Nephron (organoid): Measurements from ENCODE around the gene CTIF.

Source experiments
- H3K27ac Mint-ChIP-seq, 3 experiments: 2 replicates each; pipeline ENCODE4 v1.8.0; 2020; ENCODE audit warnings: mixed read lengths in 3 of 3, mild to moderate bottlenecking in 2 of 3, moderate library complexity in 1 of 3
- H3K27me3 Mint-ChIP-seq: 2 replicates; pipeline ENCODE4 v1.8.0; 2021; ENCODE audit warnings: low read depth, mild to moderate bottlenecking, moderate library complexity, mixed read lengths
- H3K36me3 Mint-ChIP-seq: 2 replicates; pipeline ENCODE4 v1.8.0; 2020; ENCODE audit warnings: low read depth, mixed read lengths
- H3K4me1 Mint-ChIP-seq: 2 replicates; pipeline ENCODE4 v1.8.0; 2020; ENCODE audit warnings: mixed read lengths
- H3K4me3 Mint-ChIP-seq, 3 experiments: 2 replicates each; pipeline ENCODE4 v1.8.0; 2020; ENCODE audit warnings: mild to moderate bottlenecking in 3 of 3, mixed read lengths in 3 of 3, moderate library complexity in 2 of 3
- H3K9me3 Mint-ChIP-seq: 2 replicates; pipeline ENCODE4 v1.8.0; 2020; ENCODE audit warnings: mixed read lengths
- TF ChIP-seq, protein P1 (sequence below), 3 experiments: fragments of 200-600 bp; sonication (generic); IDR thresholded peaks; one replicate each; pipeline ENCODE4 v1.5.0; 2021; ENCODE audit warnings: antibody characterized with exemption in 3 of 3; ENCODE audit not compliant: unreplicated experiment in 3 of 3

Gene CTIF

GRCh38 chr18:48605408-48605845 lies 66.6 kb downstream of the CTIF start:
- peaks cover 3% of the 10 kb centered on the region for H3K36me3 Mint-ChIP-seq
- no peaks in the 10 kb centered on the region for H3K9me3 Mint-ChIP-seq
- TF ChIP-seq, protein P1, sequence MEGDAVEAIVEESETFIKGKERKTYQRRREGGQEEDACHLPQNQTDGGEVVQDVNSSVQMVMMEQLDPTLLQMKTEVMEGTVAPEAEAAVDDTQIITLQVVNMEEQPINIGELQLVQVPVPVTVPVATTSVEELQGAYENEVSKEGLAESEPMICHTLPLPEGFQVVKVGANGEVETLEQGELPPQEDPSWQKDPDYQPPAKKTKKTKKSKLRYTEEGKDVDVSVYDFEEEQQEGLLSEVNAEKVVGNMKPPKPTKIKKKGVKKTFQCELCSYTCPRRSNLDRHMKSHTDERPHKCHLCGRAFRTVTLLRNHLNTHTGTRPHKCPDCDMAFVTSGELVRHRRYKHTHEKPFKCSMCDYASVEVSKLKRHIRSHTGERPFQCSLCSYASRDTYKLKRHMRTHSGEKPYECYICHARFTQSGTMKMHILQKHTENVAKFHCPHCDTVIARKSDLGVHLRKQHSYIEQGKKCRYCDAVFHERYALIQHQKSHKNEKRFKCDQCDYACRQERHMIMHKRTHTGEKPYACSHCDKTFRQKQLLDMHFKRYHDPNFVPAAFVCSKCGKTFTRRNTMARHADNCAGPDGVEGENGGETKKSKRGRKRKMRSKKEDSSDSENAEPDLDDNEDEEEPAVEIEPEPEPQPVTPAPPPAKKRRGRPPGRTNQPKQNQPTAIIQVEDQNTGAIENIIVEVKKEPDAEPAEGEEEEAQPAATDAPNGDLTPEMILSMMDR (IDR thresholded peaks at IDR 0.05; ENCODE audit: unreplicated experiment in 3 of 3): peak; percentile 9 to 36 (median 11)
- no peaks in the 10 kb centered on the region for H3K27me3 Mint-ChIP-seq
- no peak overlapping the region for H3K27ac Mint-ChIP-seq
- peaks cover 50% of the 10 kb centered on the region for H3K4me1 Mint-ChIP-seq
- no peak overlapping the region for H3K4me3 Mint-ChIP-seq

DNA sequence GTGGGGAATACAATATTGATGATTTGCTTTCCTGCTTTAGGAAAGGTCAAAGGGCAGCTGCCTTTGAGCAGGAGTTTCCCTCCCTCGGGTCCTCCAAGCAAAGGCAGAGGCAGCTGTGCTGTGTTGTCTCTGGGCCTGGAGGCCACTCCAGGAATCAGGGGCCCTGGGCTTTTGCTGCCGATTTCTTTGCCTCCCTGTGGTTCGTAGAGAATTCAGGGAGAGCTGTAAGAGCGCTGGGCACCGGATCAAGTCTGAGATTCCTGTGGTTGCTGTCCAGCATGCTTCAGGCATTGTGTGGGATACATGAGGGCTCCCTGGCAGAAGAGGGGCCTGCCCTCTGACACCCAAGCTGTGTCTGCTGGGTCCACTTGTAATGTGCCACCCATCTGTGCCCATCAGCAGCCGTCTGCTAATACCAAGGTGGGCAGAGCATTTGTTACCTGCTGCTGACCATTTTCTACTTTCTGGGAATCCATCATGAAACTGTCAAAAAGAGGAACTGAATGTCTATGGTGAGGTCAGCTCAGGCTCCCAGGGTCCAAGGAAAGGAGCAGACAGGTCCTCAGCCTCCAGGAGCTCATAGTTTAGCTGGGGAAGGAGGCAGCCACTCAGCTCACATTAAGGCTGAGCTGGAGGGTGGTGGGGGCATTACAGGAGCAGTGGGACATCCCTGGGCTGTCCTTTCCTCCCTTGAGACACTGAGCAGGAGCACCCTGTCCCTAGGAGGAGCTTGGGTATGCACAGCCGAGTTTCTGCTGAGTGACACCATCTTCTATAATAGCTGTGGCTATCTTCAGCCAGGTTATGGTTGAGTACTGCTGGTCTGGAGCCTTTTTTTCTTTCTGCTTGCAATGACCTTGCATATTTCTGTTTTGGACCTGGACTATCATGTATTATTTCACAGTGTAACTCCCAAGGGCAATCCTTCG lies 68.5 kb downstream of the CTIF start:
- H3K4me1 Mint-ChIP-seq: peaks cover 44% of the 10 kb centered on the region
- no peak overlapping the region for H3K4me3 Mint-ChIP-seq
- peaks cover 3% of the 10 kb centered on the region for H3K36me3 Mint-ChIP-seq
- TF ChIP-seq, protein P1 (IDR thresholded peaks at IDR 0.05; ENCODE audit: unreplicated experiment in 3 of 3): no peak
- no peaks in the 10 kb centered on the region for H3K9me3 Mint-ChIP-seq
- H3K27ac Mint-ChIP-seq: no peak overlapping the region
- no peaks in the 10 kb centered on the region for H3K27me3 Mint-ChIP-seq

GRCh38 chr18:48608581-48608980 lies 69.8 kb downstream of the CTIF start:
- H3K9me3 Mint-ChIP-seq: no peaks in the 10 kb centered on the region
- H3K4me1 Mint-ChIP-seq: peaks cover 54% of the 10 kb centered on the region
- no peak overlapping the region for H3K4me3 Mint-ChIP-seq
- TF ChIP-seq, protein P1 (IDR thresholded peaks at IDR 0.05; ENCODE audit: unreplicated experiment in 3 of 3): no peak
- H3K36me3 Mint-ChIP-seq: peaks cover 3% of the 10 kb centered on the region
- no peak overlapping the region for H3K27ac Mint-ChIP-seq
- H3K27me3 Mint-ChIP-seq: no peaks in the 10 kb centered on the region

GRCh38 chr18:48609114-48609513 lies 70.3 kb downstream of the CTIF start:
- TF ChIP-seq, protein P1 (IDR thresholded peaks at IDR 0.05; ENCODE audit: unreplicated experiment in 3 of 3): no peak
- H3K9me3 Mint-ChIP-seq: no peaks in the 10 kb centered on the region
- H3K27me3 Mint-ChIP-seq: no peaks in the 10 kb centered on the region
- no peak overlapping the region for H3K4me3 Mint-ChIP-seq
- no peak overlapping the region for H3K27ac Mint-ChIP-seq
- peaks cover 59% of the 10 kb centered on the region for H3K4me1 Mint-ChIP-seq
- peaks cover 3% of the 10 kb centered on the region for H3K36me3 Mint-ChIP-seq

- Mint-ChIP-seq H3K4me1 (peaks cover 64% of the 10 kb centered on the region), H3K9me3 (no peaks in the 10 kb centered on the region), H3K4me3 (no peak overlapping the region), H3K27me3 (no peaks in the 10 kb centered on the region), H3K36me3 (no peaks in the 10 kb centered on the region), H3K27ac (no peak overlapping the region)
- TF ChIP-seq, protein P1 (IDR thresholded peaks at IDR 0.05; ENCODE audit: unreplicated experiment in 3 of 3): no peak
Observed at GRCh38 chr18:48609820-48610815, 71.3 kb downstream of the CTIF start.
